Stimulated activated CD4-positive, alpha-beta T cell treated with anti-CD3 and anti-CD28 coated beads, TNF-alpha, amount 100 ng/mL, for 4 hours (primary cell): ENCODE measurements around the gene TPRG1.

Experiments used
- DNase-seq, 3 experiments: peaks; one replicate each; pipeline ENCODE4 v3.0.0-alpha.2; 2020; ENCODE audit warnings: low read depth in 3 of 3

TPRG1 gene

GRCh38 chr3:189165092-189165612, 6.6 kb upstream of the TPRG1 start:
- no peak for DNase-seq

GRCh38 chr3:189166321-189166720, 5.5 kb upstream of the TPRG1 start:
- DNase-seq, result no peak

GRCh38 chr3:189167027-189167766, 4.6 kb upstream of the TPRG1 start:
- no peak for DNase-seq

GRCh38 chr3:189168711-189169110, 3.1 kb upstream of the TPRG1 start:
- no peak for DNase-seq

GRCh38 chr3:189169728-189170127, 2.0 kb upstream of the TPRG1 start:
- DNase-seq, result no peak

- no peak for DNase-seq
Measured at GRCh38 chr3:189170559-189170958, 1.2 kb upstream of the TPRG1 start.

- DNase-seq, result no peak
Measured at GRCh38 chr3:189172668-189173419, 1.1 kb downstream of the TPRG1 start.

- no peak for DNase-seq
Measured at GRCh38 chr3:189184566-189184965, 12.8 kb downstream of the TPRG1 start.

- no peak for DNase-seq
Measured at GRCh38 chr3:189186101-189186500, 14.3 kb downstream of the TPRG1 start.

- DNase-seq, result no peak
Measured at GRCh38 chr3:189188466-189188865, 16.7 kb downstream of the TPRG1 start.

GRCh38 chr3:189192725-189193124, 21.0 kb downstream of the TPRG1 start:
- no peak for DNase-seq

- no peak for DNase-seq
Measured at GRCh38 chr3:189195302-189195701, 23.5 kb downstream of the TPRG1 start.

GRCh38 chr3:189202106-189202505, 30.3 kb downstream of the TPRG1 start:
- no peak for DNase-seq

- no peak for DNase-seq
Measured at GRCh38 chr3:189202583-189202982, 30.8 kb downstream of the TPRG1 start.

GRCh38 chr3:189204167-189204866, 32.5 kb downstream of the TPRG1 start:
- no peak for DNase-seq

- no peak for DNase-seq
Measured at GRCh38 chr3:189204937-189205336, 33.2 kb downstream of the TPRG1 start.

GRCh38 chr3:189210251-189210770, 38.5 kb downstream of the TPRG1 start:
- no peak for DNase-seq

GRCh38 chr3:189212681-189213080, 40.9 kb downstream of the TPRG1 start:
- no peak for DNase-seq

GRCh38 chr3:189214651-189215050, 42.9 kb downstream of the TPRG1 start:
- DNase-seq, result no peak

GRCh38 chr3:189222927-189223636, 51.3 kb downstream of the TPRG1 start:
- no peak for DNase-seq

- DNase-seq, result no peak
Measured at GRCh38 chr3:189225431-189225830, 53.7 kb downstream of the TPRG1 start.

- no peak for DNase-seq
Measured at GRCh38 chr3:189227249-189227648, 55.5 kb downstream of the TPRG1 start.
